H9 (cell line): ENCODE results near the gene RALGAPA1. TPM values are rescaled to one million over a fixed set of nuclear protein-coding genes. Genes with fewer than 3 reads are reported as not detected.

ENCODE experiments used
- DNase-seq: peaks from one replicate; pipeline ENCODE4 v3.0.0-alpha.2; 2017
- H2AFZ ChIP-seq: one replicate; pipeline ENCODE4 v1.6.1; 2013; ENCODE audit warnings: mild to moderate bottlenecking, low read length, control low read depth, moderate library complexity
- H2AK5ac ChIP-seq: 2 replicates; pipeline ENCODE4 v1.6.1; 2013; ENCODE audit warnings: low read length, control low read depth, mixed read lengths; ENCODE audit not compliant: insufficient read length
- H2BK120ac ChIP-seq: one replicate; pipeline ENCODE4 v1.6.1; 2013; ENCODE audit warnings: low read depth, mild to moderate bottlenecking, low read length, control low read depth, inconsistent platforms; ENCODE audit not compliant: poor library complexity, severe bottlenecking
- H2BK12ac ChIP-seq: 2 replicates; pipeline ENCODE4 v1.6.1; 2013; ENCODE audit warnings: low read length, control low read depth, mixed read lengths, low read depth; ENCODE audit not compliant: insufficient read length
- H2BK15ac ChIP-seq: 2 replicates; pipeline ENCODE4 v1.6.1; 2013; ENCODE audit warnings: low read depth, low read length, control low read depth
- H2BK20ac ChIP-seq: one replicate; pipeline ENCODE4 v1.6.1; 2013; ENCODE audit warnings: low read depth, mild to moderate bottlenecking, low read length, control low read depth, inconsistent platforms; ENCODE audit not compliant: poor library complexity, severe bottlenecking
- H2BK5ac ChIP-seq: 2 replicates; pipeline ENCODE4 v1.6.1; 2013; ENCODE audit warnings: low read length, control low read depth, mixed read lengths; ENCODE audit not compliant: insufficient read length
- H3K14ac ChIP-seq: 2 replicates; pipeline ENCODE4 v1.6.1; 2013; ENCODE audit warnings: low read length, control low read depth; ENCODE audit not compliant: insufficient read depth
- H3K18ac ChIP-seq: 2 replicates; pipeline ENCODE4 v1.6.1; 2013; ENCODE audit warnings: low read depth, mild to moderate bottlenecking, mixed read lengths, low read length, control low read depth; ENCODE audit not compliant: insufficient read length
- H3K23ac ChIP-seq: 2 replicates; pipeline ENCODE4 v1.6.1; 2013; ENCODE audit warnings: low read length, control low read depth, mixed read lengths, low read depth; ENCODE audit not compliant: insufficient read length
- H3K23me2 ChIP-seq: 2 replicates; pipeline ENCODE4 v1.6.1; 2013; ENCODE audit warnings: low read depth, mild to moderate bottlenecking, mixed read lengths, low read length, control low read depth; ENCODE audit not compliant: insufficient read length, poor library complexity, severe bottlenecking
- H3K27ac ChIP-seq: 2 replicates; pipeline ENCODE4 v1.5.1; 2013; ENCODE audit warnings: low read length, control low read depth, mixed read lengths, low read depth; ENCODE audit not compliant: insufficient read length
- H3K27me3 ChIP-seq: 2 replicates; pipeline ENCODE4 v1.6.1; 2013; ENCODE audit warnings: low read length, control low read depth, inconsistent platforms; ENCODE audit not compliant: insufficient read depth
- H3K4ac ChIP-seq: 2 replicates; pipeline ENCODE4 v1.6.1; 2013; ENCODE audit warnings: low read depth, mild to moderate bottlenecking, control low read depth, inconsistent platforms, low read length, moderate library complexity
- H3K4me1 ChIP-seq: 2 replicates; pipeline ENCODE4 v1.6.1; 2013; ENCODE audit warnings: low read length, control low read depth, inconsistent platforms; ENCODE audit not compliant: insufficient read depth
- H3K4me2 ChIP-seq: 2 replicates; pipeline ENCODE4 v1.6.1; 2013; ENCODE audit warnings: low read length, control low read depth, mixed read lengths; ENCODE audit not compliant: insufficient read length, insufficient read depth
- H3K56ac ChIP-seq: 2 replicates; pipeline ENCODE4 v1.6.1; 2013; ENCODE audit warnings: low read depth, mild to moderate bottlenecking, mixed read lengths, low read length, control low read depth; ENCODE audit not compliant: insufficient read length
- H3K79me1 ChIP-seq: 2 replicates; pipeline ENCODE4 v1.6.1; 2013; ENCODE audit warnings: low read depth, mild to moderate bottlenecking, moderate library complexity, low read length, control low read depth, inconsistent platforms; ENCODE audit not compliant: insufficient read depth, poor library complexity, severe bottlenecking
- H3K79me2 ChIP-seq: 2 replicates; pipeline ENCODE4 v1.6.1; 2013; ENCODE audit warnings: low read length, control low read depth, inconsistent platforms; ENCODE audit not compliant: insufficient read depth
- H3K9ac ChIP-seq: 2 replicates; pipeline ENCODE4 v1.6.1; 2013; ENCODE audit warnings: low read length, control low read depth, mixed read lengths; ENCODE audit not compliant: insufficient read length; ENCODE audit errors: extremely low read depth
- H3K9me3 ChIP-seq: one replicate; pipeline ENCODE4 v1.6.1; 2013; ENCODE audit warnings: low read depth, low read length, inconsistent platforms; ENCODE audit not compliant: control insufficient read depth
- H3T11ph ChIP-seq: one replicate; pipeline ENCODE4 v1.6.1; 2013; ENCODE audit warnings: mild to moderate bottlenecking, low read length, control low read depth, inconsistent platforms
- H4K20me1 ChIP-seq: one replicate; pipeline ENCODE4 v1.6.1; 2013; ENCODE audit not compliant: control insufficient read depth, insufficient read length, insufficient read depth
- H4K5ac ChIP-seq: 2 replicates; pipeline ENCODE4 v1.6.1; 2013; ENCODE audit warnings: low read depth, mild to moderate bottlenecking, mixed read lengths, low read length, control low read depth; ENCODE audit not compliant: insufficient read length
- H4K8ac ChIP-seq: replicated peaks from 2 replicates; pipeline ENCODE4 v1.6.1; 2013; ENCODE audit warnings: low read length, control low read depth, mixed read lengths, low read depth; ENCODE audit not compliant: insufficient read length
- H4K91ac ChIP-seq: 2 replicates; pipeline ENCODE4 v1.6.1; 2013; ENCODE audit warnings: low read depth, mild to moderate bottlenecking, moderate library complexity, mixed read lengths, low read length, control low read depth; ENCODE audit not compliant: insufficient read length
- H3K27ac Mint-ChIP-seq, 3 experiments: 2 replicates in 2 of 3; 3 replicates in 1 of 3; pipeline ENCODE4 v1.8.0; 2020 to 2021; ENCODE audit warnings: mixed read lengths in 3 of 3, mild to moderate bottlenecking in 1 of 3, moderate library complexity in 1 of 3
- H3K27me3 Mint-ChIP-seq: 2 replicates; pipeline ENCODE4 v1.8.0; 2021; ENCODE audit warnings: low read depth, mild to moderate bottlenecking, moderate library complexity, mixed read lengths
- H3K36me3 Mint-ChIP-seq, 3 experiments: 2 replicates in 2 of 3; 3 replicates in 1 of 3; pipeline ENCODE4 v1.8.0; 2020 to 2021; ENCODE audit warnings: low read depth in 3 of 3, mixed read lengths in 3 of 3; ENCODE audit not compliant: insufficient read depth in 1 of 3
- H3K4me1 Mint-ChIP-seq, 2 experiments: 2 replicates each; pipeline ENCODE4 v1.8.0; 2020; ENCODE audit warnings: mixed read lengths in 2 of 2
- H3K4me3 Mint-ChIP-seq, 2 experiments: 2 replicates in 1 of 2; 3 replicates in 1 of 2; pipeline ENCODE4 v1.8.0; 2020 to 2021; ENCODE audit warnings: mild to moderate bottlenecking in 2 of 2, mixed read lengths in 2 of 2, moderate library complexity in 1 of 2
- H3K9me3 Mint-ChIP-seq, 2 experiments: 2 replicates in 1 of 2; 3 replicates in 1 of 2; pipeline ENCODE4 v1.8.0; 2020; ENCODE audit warnings: mild to moderate bottlenecking in 2 of 2, mixed read lengths in 2 of 2, moderate library complexity in 1 of 2
- CTCF ChIP-seq: fragments of 200-600 bp; sonication (generic); conservative IDR thresholded peaks from 3 replicates; pipeline ENCODE4 v1.8.0; 2021; ENCODE audit warnings: antibody characterized with exemption, mild to moderate bottlenecking
- WGBS: extraction: QIAGEN DNeasy Blood & Tissue Kit; methylation state at CpG from one replicate; pipeline ENCODE4 v1.1.7; 2013; ENCODE audit warnings: missing lambda C conversion rate, low lambda C conversion rate, mixed read lengths; ENCODE audit not compliant: insufficient read length; ENCODE audit errors: extremely low coverage; 5-methylcytosine and 5-hydroxymethylcytosine counted together
- total RNA-seq: library from RNA; stranded (reverse); gene quantifications from 2 replicates; pipeline ENCODE4 v1.2.1, GENCODE V29; 2021

The RALGAPA1 gene
- total RNA-seq, 1 experiment from 2014 or later: 29.8 TPM

GRCh38 chr14:35766700-35767082, 42.4 kb downstream of the RALGAPA1 start:
- no peaks in the 10 kb centered on the region for H3K9me3 Mint-ChIP-seq
- no peak overlapping the region for H2BK20ac ChIP-seq
- no peak overlapping the region for H2BK120ac ChIP-seq
- no peak overlapping the region for H3K56ac ChIP-seq
- DNase-seq: no peak
- H4K5ac ChIP-seq: no peak overlapping the region
- H3K4ac ChIP-seq: no peak overlapping the region
- no peaks in the 10 kb centered on the region for H3K36me3 Mint-ChIP-seq
- no peak overlapping the region for H2BK5ac ChIP-seq
- no peak overlapping the region for H3K4me3 Mint-ChIP-seq
- no peak overlapping the region for H2AK5ac ChIP-seq
- no peak overlapping the region for H3K4me2 ChIP-seq
- no peak overlapping the region for H3T11ph ChIP-seq
- no peak overlapping the region for H4K91ac ChIP-seq
- H3K4me1 Mint-ChIP-seq: no peaks in the 10 kb centered on the region
- no peak overlapping the region for H2BK12ac ChIP-seq
- no peaks in the 10 kb centered on the region for H3K4me1 ChIP-seq
- no peak overlapping the region for H2BK15ac ChIP-seq
- H3K14ac ChIP-seq: no peak overlapping the region
- H4K8ac ChIP-seq: no peak overlapping the region
- H3K9ac ChIP-seq: no peak overlapping the region
- H3K27ac ChIP-seq: no peak overlapping the region
- H2AFZ ChIP-seq: no peak overlapping the region
- no peak overlapping the region for H3K23ac ChIP-seq
- H3K27me3 Mint-ChIP-seq: no peaks in the 10 kb centered on the region
- WGBS: no CpG with 5 or more reads among the region's 2 CpGs
- no peaks in the 10 kb centered on the region for H3K79me2 ChIP-seq
- no peaks in the 10 kb centered on the region for H3K79me1 ChIP-seq
- H3K23me2 ChIP-seq: no peaks in the 10 kb centered on the region
- no peaks in the 10 kb centered on the region for H4K20me1 ChIP-seq
- no peak overlapping the region for H3K18ac ChIP-seq
- no peaks in the 10 kb centered on the region for H3K27me3 ChIP-seq
- H3K27ac Mint-ChIP-seq: no peak overlapping the region
- no peaks in the 10 kb centered on the region for H3K9me3 ChIP-seq
- TF ChIP-seq CTCF: no peak
